NCI-H748 treated with DMSO at 0.1 percent for 48 hours (cell line): ENCODE measurements around the gene TIPARP.
"Not testable (repeated sequence)": the region's sequence is repeated elsewhere in the genome, so short reads cannot be mapped to it uniquely, and the experiment has no call there.

Experiments used
- DNase-seq: peaks from one replicate; lab custom pipeline; 2025; lab: John Stamatoyannopoulos, UW

Gene TIPARP

DNA sequence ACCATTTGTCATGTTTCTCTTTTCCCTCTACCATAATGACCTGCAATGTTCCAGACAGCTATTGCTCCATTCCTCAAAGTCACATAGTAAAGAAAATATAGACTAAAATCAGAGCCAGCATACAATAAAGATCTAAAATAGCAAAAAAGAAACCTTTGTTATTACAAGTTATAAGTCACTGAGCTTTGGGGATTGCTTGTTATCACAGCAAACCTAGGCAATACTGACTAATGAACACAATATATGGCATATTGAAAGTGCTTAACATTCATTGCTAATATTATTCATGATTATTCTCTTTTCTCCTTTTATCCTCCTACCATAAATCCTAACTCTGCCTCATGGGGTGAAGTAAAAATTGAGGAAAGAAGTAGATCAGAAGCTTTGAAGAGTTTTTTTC is 27.4 kb upstream of the TIPARP start:
- DNase-seq: no peak

DNA sequence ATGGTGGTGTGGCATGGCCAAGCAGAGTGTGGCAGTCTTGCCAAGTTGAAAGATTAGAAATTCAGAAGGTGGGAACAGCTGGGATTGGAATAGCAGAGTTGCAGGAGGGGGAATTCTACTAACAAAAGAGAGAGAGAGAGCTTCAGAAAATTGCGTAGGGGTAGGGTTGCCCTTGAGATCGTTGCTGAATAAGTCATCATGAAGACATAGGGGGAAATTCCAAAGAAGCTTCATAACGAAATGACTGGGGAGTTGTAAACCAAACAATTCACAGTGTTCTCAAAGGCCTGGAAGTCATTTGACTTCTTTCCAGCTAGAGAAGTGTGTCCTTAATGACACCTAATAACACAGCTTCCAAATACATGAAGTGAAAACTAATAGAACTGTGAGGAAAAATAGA is 26.3 kb upstream of the TIPARP start:
- no peak for DNase-seq

DNA sequence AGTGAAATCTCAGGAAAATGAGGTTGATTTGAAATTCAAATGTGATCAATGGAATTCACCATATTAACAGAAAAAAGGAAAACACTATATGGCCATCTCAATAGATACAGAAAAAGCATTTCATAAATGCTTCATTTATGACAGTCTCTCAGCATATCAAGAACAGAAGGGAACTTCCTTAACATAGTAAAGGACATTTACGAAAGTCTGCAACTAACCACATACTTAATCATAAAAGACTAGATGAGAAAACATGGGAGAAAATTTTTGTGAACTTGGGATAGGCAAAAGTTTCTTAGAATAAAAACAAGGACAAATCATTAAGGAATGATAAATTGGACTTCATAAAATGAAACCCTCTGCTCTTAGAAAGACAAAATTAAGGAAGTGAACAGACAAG is 24.7 kb upstream of the TIPARP start:
- no peak for DNase-seq

DNA sequence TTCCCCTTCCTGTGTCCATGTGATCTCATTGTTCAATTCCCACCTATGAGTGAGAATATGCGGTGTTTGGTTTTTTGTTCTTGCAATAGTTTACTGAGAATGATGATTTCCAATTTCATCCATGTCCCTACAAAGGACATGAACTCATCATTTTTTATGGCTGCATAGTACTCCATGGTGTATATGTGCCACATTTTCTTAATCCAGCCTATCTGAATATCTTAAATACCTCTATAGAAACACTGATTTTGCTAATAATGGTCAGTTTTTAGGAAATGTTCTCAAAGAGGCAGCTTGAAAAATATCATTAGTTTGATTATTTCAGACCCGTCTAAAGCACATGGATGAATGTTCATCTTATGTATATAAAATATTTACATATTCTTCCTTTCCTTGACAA is 21.7 kb upstream of the TIPARP start:
- DNase-seq: not testable (repeated sequence)

DNA sequence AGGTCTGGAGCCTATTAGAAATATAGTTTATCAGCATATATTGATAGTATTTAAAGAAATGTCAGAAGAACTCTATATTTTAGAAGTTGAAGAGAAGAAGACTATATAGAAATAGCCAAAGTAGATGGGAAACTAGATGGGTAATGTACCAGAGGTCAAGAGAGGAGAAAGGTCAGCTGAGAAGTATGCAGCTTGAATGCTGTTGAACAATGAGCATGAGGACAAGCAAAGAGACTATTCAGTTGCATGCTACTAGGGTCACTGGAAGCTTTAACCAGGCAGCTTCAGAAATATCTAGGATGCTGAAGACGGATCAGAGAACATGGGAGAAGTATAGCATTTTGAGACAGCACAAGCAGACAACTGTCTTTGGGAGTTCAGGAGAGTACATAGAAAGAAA is 19.6 kb upstream of the TIPARP start:
- no peak for DNase-seq

DNA sequence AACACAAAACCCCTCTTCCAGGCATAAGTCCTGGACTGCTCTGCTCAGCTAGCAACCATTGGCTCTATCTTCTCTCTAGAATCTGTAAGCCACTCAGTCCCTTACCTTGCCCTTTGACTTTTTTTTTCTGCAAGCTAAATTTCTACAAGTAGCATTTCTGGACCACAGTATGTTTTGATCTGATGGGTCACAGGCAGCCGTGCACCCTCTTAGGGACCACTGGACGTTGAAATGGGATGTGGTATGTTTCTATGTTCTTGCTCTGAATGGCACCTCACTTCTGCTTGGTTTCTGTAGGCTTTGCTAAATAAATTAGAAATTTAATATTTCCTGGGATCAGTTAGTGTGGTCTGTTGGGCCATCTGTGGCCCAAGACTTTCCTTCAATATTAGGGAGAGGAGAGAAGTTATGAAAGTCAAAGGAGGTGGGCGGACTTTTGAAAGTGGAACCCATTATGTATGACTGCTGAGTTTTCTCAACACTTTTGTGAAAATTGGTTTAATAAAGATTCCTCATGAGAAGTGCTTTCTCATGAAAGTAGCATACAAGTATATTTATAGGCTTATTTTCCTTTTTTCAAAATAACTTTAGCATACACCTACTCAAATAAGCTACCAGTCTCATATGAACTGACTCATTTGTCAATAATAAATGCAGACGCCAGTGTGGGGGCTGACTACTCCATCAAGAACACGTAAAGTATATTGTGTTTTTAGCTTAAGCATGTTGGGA is 18.4 kb upstream of the TIPARP start:
- no peak for DNase-seq

DNA sequence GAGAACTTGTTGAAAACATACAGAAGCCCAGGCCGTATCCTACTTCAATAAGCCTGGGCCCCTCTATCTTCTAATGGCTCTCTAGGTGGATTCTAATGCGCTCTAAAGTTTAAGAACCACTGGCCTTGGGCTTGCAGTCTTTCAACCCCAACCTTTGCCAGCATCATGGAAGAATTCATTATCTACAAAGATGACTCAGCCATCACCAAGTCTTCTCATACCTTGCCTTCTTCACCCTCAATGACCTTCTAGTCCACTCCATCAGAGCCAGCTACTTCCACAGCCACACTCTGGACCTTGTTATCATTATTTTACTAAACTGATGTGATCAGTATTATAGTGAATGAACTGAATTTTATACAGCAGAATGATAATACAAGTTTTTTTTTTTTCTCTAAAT is 16.9 kb upstream of the TIPARP start:
- no peak for DNase-seq

DNA sequence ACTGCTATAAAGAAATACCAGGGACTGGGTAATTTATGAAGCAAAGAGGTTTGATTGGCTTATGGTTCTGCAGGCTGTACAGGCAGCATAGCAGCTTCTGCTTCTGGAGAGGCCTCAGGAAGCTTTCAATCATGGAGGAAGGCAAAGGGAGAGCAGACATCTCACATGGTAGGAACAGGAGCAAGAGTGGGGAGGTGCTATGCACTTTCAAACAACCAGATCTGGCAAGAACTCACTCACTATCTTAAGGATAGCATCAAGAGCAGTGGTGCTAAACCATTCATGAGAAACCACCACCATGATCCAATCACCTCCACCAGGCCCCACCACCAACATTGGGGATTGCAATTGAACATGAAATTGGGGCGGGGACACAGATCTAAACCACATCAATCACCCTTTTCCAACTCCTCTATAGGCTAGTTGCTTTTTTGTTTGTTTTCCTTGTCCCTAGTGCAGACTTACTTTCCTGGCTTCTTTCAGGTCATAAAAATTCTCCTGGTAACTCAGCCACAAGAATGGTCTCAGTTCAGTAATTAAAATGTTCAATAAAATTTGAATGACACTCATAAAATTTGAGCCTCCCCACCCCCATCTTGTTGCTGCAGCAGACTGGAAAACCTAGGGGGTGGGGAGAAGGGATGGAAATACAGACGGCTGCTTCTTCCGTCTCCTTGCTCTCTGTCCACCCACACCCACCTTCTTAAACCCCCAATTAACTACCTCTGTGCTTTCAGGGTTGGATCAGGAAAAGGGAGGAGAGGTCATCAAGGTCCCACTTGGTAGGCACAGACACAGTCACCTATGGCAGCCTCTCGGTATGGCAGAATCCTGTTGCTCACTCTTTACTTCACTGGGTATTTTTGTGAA is 16.3 kb upstream of the TIPARP start:
- DNase-seq: no peak

DNA sequence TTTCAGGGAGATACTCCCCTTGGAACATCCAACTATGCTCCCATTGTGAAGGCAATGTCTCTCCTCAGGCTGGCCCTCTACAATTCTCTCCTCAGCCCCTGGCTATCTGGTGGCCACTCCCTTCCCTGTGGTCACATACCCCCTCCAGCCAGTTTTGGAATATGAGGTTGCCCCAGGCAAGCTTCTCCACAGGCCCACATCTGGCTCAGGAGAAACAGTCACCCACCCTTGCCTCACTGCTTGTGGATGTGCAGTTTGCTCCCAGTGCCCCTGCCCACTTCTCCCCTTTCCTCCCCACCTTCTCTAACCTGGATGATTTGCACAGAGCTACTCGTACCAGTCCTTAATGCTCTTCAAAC is 15.7 kb upstream of the TIPARP start:
- DNase-seq: no peak

DNA sequence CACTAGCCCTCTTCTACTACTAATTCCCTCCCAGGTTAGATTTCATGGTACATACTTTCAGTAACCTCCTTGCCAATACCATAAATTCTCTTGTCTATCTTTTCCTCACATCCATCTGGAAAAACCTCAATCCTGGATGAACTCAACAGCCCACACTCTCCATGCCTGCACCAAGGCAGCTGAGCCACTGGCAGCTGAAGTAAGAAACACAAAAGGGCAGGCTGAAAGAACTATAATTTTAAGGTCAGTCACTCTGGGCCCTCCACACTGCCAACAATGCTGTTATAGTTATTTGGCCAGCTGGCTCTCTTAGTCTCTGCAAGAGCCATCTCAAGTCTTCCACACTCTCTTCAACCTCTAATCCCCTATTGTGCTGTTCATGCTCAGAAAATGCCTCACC is 15.1 kb upstream of the TIPARP start:
- no peak for DNase-seq

DNA sequence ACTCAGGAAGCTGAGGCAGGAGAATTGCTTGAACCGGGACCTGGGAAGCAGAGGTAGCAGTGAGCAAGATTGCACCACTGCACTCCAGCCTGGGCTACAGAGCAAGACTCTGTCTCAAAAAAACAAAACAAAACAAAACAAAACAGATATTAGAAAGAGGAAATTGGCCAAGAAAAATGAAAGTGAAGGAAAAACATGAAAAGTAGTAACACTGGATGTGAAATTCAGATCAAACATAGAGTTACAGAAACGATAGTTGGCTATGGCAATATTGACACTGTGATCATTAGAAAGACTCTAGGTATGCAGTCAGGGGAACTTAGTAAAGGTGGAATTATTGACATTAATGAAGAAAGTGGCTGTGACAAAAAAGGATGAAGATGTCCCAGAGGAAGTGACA is 13.2 kb upstream of the TIPARP start:
- DNase-seq: no peak

DNA sequence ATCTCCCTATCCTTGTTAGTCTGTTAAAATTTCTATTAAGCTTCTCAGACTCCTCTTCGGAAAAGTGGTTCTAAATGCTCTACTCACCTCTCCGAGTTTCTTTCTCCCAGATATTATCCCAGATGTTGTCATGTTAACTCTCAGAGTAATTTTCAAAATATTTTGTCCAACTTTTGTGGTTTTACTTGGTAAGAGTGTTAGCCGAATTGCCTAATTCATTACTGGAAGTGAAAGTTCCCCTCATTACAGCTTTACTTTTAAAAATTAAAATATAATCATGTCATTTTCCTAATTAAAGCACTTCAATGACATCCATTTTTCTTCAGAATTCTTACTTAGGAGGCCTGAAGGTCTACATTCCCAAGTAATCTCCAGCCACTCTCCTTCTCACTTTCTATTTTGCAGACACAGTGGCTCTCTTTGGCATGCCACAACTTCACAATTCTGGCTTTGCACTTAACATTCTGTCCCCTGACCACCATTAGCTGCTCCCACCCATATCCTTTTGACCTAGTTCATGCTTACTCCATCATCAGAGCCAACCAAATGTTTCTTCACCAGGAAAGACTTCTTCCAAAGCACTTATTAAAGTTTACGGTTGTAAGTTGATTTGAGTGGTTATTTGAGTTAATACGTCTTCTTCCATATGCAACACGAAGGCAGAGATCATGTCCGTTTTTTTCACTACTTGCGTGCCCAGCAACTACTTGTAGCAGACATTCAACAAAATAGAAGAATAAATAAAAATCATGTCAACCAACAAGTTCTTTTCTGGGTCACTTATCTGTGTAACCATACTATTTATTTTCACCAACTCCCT is 10.2 kb upstream of the TIPARP start:
- no peak for DNase-seq

DNA sequence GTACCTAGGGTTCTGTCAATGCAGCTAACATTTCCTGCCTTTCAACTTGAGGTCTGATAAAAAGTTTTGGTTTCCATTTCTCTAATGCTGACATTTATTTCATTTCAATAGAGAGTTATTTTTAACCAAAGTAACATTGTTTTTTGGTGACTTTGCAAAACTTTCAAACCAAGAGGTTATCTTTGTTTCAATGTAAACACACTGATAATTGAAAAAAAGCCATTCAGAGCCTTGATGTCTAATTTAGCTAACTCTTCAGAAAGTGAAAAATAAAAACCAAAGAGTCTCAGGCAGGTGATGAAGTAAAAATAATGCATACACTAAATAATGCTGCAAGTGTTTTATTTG is 9.6 kb upstream of the TIPARP start:
- no peak for DNase-seq

DNA sequence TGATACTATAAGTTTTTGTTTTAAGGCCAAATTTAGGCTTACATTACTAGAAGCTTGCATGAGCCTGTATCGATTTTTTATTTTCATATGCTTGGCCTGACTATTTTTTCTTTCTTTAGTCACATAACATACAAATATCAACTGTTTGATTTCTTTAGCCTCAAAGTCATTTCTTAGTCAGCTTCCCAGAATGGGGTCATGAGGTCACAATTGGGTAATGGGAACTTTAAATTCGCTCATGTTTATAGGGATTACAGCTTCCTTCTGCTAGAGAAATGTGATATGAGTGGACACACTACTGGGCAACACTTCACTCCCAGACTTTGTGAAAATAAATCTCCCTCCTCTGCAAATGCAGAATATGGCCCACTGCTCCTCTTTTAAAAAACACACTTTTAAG is 9.1 kb upstream of the TIPARP start:
- DNase-seq: no peak

DNA sequence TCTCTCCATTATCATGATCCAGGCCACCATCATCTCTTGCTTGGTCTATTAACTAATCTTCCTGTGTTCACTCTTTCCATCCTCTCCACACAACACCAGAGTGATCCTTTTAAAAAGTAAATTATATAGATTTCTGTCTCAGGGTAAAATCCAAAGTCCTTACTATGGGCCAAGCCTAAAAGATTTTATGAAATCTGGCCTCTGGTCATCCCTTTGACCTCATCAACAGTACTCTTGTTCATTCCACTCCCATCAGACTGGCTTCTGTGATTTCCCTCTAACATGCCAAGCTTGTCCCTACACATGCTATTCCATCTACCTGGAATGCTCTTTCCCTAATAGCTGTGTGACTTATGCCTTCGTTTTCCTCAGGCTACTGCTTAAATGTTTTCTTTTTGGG is 8.3 kb upstream of the TIPARP start:
- no peak for DNase-seq

DNA sequence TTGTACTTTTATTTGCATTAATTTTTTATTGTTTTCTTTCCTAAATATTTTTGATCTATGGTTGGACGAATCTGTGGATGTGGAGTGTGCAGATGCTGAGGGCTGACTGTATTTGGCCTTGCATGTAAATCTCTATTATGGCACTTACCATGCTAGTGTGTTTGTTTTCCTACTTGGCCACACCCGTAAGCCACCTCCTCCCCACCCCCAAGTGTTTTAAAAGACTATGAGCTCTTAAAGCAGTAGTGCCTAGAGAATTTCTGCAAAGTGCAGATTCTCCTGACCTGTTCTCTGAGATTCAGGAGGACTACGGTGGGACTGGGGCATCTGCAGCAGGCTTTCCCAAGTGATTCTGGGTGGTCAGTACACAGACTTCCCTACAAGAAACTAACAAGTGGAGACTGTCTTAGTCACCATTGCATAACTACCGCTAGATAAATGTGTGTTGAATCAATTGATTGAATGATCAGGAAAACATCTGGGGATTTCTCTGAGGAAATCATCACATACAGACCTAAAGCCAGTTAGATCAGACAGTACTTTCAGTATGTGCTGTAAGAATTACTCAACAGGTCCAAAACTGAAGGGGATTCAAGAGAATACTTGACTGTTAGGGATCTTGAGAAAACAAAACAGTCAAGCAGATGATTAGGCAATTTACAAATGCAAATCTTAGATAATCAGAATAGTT is 6.2 kb upstream of the TIPARP start:
- no peak for DNase-seq

DNA sequence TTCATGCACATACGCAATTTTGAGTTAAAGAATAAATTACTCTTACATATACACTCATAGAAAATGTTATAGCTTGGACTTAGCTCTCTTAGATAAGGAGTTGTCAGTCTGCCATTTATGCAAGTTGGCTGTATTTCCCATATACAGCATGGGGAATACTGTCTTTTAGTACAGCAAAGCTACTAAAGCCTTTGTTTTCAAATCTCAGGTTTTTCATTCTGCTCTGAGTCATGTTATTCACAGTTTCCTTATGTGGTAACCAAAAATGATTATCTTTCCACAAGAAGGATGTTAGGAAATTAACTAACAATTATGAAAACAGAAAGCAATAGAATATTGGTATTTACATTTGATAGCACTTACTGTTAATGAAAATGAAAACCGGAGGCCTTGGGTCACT is 4.3 kb upstream of the TIPARP start:
- DNase-seq: no peak

DNA sequence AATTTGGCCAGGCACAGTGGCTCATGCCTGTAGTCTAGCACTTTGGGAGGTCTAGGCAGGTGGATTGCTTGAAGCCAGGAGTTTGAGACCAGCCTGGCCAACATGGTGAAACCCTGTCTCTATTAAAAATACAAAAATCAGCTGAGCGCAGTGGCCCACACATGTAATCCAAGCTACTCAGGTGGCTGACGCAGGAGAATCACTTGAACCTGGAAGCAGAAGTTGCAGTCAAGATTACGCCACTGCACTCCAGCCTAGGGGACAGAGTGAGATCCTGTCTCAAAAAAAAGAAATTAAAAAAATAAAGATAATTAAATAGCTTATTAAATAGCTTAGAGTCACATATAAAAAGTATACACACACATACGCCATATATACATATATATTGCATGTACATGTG is 3.7 kb upstream of the TIPARP start:
- no peak for DNase-seq

DNA sequence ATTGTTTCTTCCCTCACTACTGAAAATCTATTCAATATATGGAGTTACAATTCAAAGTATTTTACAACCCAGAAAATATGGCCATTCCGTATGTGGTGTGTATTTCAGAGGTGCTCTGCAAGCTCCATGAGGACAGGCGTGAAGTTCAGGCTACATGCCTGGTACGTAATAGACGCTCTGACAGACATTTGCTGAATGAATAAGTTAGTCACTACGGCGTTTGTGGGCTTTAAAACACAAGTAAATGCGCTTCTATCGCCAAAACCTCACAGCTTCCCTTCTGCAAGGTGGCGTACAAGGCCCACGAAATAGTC is 701 bp upstream of the TIPARP start:
- DNase-seq: no peak

DNA sequence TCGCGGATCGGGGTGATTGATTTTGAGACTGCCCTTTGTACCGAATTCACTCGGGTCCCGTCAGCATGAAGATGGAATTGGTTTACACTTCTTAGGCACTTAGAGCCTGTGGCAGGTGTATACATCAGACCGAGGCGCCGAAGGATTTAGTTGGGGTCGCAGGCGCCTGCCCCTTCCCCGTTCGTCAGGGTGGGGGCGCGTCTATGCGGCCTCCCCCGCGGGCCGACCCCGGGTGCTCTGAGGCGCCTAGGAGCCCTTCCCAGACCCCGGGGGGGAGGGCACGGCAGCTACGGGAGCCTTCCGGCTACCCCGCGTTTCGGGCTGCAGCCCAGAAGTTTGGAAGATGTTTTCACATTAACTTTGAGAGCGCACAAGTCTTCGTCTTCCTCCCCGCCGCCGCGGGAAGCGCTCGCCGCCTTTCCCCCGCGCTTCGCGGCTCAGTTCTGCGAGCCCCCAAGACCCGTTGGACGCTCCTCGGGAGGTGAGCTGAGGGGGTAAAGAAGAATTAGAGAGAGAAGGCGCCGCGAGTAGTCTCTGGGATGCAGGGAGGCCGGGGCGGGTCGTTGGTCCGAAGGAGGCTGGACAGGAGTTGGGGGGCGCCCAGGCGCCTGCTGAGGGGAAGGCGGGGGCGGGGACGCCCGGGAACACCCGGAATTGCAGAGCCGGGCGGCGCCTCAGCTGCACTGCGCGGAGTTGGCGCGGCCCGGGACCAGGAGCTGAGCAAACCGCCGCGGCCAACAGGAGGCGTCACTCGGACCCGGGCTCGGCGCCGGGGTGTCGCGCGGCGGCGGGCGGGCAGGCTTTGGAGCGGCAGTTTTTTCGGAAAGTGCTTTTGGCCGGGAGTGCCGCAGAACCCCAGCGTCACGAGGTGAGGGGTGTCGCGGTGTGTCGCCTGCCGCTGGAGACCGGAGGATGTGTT is 780 bp downstream of the TIPARP start:
- no peak for DNase-seq
